Ectodermal cell (in vitro differentiated cells): Measurements from ENCODE around the gene RELT.

Experiments
- H3K27ac ChIP-seq: 2 replicates; pipeline ENCODE4 v1.7.0; 2013; ENCODE audit warnings: mild to moderate bottlenecking, low read depth, low read length; ENCODE audit not compliant: insufficient read depth, poor library complexity, severe bottlenecking
- H3K27me3 ChIP-seq: 2 replicates; pipeline ENCODE4 v1.7.0; 2013; ENCODE audit warnings: mild to moderate bottlenecking, low read length; ENCODE audit not compliant: insufficient read depth, control insufficient read depth, poor library complexity, severe bottlenecking
- H3K36me3 ChIP-seq: one replicate; pipeline ENCODE4 v1.7.0; 2013; ENCODE audit warnings: low read length; ENCODE audit not compliant: control insufficient read depth, insufficient read depth
- H3K4me1 ChIP-seq: one replicate; pipeline ENCODE4 v1.7.0; 2013; ENCODE audit warnings: low read length; ENCODE audit not compliant: control insufficient read depth, insufficient read depth
- H3K4me3 ChIP-seq: 2 replicates; pipeline ENCODE4 v1.7.0; 2013; ENCODE audit warnings: low read depth, low read length, control low read depth; ENCODE audit not compliant: insufficient read depth
- H3K9me3 ChIP-seq: 2 replicates; pipeline ENCODE4 v1.7.0; 2013; ENCODE audit warnings: mild to moderate bottlenecking, low read length, moderate library complexity; ENCODE audit not compliant: control insufficient read depth
- WGBS, 2 experiments: methylation state at CpG; one replicate each; pipeline ENCODE4 v1.1.7; 2013; ENCODE audit warnings: missing lambda C conversion rate in 2 of 2; 5-methylcytosine and 5-hydroxymethylcytosine counted together

RELT gene

DNA sequence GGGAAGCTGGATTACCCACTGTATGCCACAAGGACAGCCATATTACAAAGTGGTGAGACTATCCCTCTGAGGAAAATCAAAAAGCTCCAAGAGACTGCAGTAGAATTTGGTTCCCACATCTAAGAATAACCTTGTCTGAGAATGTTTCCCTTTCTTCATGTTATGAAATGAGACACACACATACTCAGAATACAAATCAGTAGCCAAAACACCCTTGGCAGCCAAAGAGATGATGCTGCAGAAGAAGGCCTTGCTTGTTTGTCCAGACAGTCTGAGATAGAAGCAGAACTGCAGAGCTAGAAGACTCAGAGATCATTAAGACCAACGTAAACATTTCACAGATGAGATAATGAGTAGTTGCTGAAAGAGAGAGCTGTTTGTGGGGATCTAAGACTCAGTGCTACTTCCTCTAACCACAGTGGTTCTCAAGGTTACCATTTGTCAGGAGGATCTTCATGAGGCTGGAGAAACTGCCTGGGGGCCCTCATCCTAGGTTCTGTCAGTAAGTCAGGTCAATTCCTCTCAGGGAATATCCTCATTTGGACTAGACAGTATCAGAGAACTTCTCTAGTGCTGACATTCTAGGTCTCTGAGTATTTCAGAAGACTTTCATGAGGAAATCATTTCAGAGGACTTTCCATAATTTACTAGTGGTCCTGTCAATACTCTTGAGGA is 38.9 kb downstream of the RELT start:
- 88 to 96% methylated on average over 1 of the region's 1 CpG for WGBS, 2 experiments
- H3K9me3 ChIP-seq: no peaks in the 10 kb centered on the region
- H3K27ac ChIP-seq: no peak overlapping the region
- H3K27me3 ChIP-seq: no peaks in the 10 kb centered on the region
- H3K4me3 ChIP-seq: no peak overlapping the region
- H3K36me3 ChIP-seq: no peaks in the 10 kb centered on the region
- no peaks in the 10 kb centered on the region for H3K4me1 ChIP-seq

DNA sequence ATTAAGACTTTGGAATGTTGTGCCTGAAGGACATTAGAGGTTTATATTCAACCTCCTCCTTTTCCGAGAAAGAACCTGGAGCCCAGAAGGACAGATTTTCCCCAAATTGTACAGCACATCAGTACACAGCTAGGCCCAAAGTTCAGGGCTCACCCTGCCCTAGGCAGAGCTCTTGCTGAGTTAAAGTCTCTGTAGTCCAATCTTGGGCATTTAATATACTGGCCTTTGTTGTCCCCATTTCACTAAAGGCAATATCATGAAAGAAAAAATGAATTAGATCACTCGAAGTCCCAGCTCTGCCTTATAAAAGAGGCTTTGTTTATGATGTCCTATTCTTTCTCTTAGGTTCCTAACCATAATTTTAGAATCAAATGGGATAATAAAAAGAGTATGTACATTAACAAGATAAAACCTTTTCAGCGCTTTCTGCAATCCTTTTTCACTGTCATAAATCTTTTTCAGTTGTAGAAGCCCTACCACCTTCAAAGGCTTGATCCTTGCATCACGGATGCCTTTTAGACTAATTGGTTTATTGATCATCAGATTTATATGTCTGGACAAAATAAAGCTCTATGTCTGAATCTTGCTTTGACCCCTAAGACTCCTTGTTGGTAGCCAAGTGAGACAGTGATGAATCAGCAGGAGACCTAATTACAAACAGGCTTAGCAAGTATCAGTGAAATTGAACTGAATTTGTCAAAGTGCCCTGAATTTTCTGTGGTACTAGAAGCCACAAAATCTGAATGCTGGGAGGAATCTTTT is 39.8 kb downstream of the RELT start:
- no peaks in the 10 kb centered on the region for H3K27me3 ChIP-seq
- H3K27ac ChIP-seq: no peak overlapping the region
- H3K36me3 ChIP-seq: no peaks in the 10 kb centered on the region
- no peak overlapping the region for H3K4me3 ChIP-seq
- whole genome bisulfite sequencing, 2 experiments: 93 to 100% methylated on average over 3 to 4 of the region's 4 CpGs
- H3K4me1 ChIP-seq: no peaks in the 10 kb centered on the region
- no peaks in the 10 kb centered on the region for H3K9me3 ChIP-seq

GRCh38 chr11:73416786-73417185 is 40.6 kb downstream of the RELT start:
- no peak overlapping the region for H3K27ac ChIP-seq
- WGBS, 2 experiments: 93 to 94% methylated on average over 2 of the region's 2 CpGs

DNA sequence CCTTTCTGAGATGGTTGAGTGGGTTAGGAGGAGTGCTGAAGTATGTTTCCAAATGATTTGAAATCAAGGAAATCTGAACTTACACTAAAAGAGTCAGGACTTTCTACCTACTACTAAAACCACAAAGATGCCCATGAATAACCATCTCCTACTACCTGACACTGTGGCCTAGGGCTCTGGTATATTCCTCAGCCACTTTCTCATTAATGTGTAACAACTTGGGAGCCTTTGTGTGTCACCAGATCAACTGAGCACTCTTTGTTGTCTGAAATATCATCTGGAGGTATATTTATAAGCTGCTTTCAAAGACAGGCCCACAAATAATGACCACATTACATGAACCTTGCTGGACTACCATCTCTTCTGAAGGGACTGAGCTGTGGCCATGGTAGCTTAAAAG is 43.9 kb downstream of the RELT start:
- Histone ChIP-seq H3K36me3 (no peaks in the 10 kb centered on the region), H3K27ac (no peak overlapping the region), H3K27me3 (no peaks in the 10 kb centered on the region), H3K4me3 (no peak overlapping the region), H3K9me3 (no peaks in the 10 kb centered on the region), H3K4me1 (no peaks in the 10 kb centered on the region)

More at GRCh38 chr11:73416786-73417185, 40.6 kb downstream of the RELT start:
- no peaks in the 10 kb centered on the region for H3K36me3 ChIP-seq
- H3K27me3 ChIP-seq: no peaks in the 10 kb centered on the region
- no peak overlapping the region for H3K4me3 ChIP-seq
- H3K4me1 ChIP-seq: no peaks in the 10 kb centered on the region
- no peaks in the 10 kb centered on the region for H3K9me3 ChIP-seq

DNA sequence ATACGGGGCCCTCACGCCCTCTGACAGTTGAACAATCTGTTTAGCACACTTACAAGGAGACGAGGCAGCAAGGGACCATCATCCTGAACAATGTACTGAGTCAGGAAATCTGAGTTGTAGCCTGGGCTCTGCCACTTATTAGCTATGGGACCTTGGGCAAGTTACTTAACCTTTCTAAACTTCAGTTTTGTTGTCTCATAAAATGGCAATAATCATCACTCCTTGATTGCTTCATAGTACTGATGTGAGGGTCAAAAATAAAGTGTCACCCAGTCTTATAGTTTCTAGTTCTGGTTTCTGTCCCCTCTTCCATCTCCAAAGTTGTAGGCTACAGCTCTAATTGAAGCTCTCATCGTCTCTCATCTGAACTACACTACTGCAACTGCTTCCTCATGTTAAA is 46.7 kb downstream of the RELT start:
- Histone ChIP-seq H3K27me3 (no peaks in the 10 kb centered on the region), H3K36me3 (no peaks in the 10 kb centered on the region), H3K4me1 (no peaks in the 10 kb centered on the region), H3K4me3 (no peak overlapping the region), H3K9me3 (no peaks in the 10 kb centered on the region), H3K27ac (no peak overlapping the region)
- 90 to 96% methylated on average over 4 of the region's 4 CpGs for WGBS, 2 experiments

DNA sequence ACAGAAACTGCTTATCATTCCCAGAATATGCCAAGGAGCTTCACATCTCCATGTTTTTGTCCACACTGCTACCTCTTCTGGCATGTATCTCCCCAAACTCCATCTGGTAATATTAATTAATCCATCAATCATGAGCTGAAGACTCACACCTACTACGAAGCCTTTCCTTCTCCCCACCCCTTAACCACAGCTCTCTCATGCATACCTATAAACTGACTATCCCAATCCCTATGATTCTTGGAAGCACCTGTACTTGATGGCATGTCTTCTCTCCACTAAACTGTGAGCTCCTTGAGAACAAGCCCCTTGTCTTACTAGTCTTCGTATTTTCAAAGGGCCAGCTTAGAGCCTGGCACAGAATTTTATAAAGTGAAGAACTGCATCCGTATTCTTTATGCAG is 47.3 kb downstream of the RELT start:
- Histone ChIP-seq H3K4me3 (no peak overlapping the region), H3K27ac (no peak overlapping the region), H3K9me3 (no peaks in the 10 kb centered on the region), H3K27me3 (no peaks in the 10 kb centered on the region), H3K36me3 (no peaks in the 10 kb centered on the region), H3K4me1 (no peaks in the 10 kb centered on the region)
- WGBS, 2 experiments: 95 to 97% methylated on average over 3 of the region's 3 CpGs

GRCh38 chr11:73425108-73425507 is 48.9 kb downstream of the RELT start:
- H3K4me1 ChIP-seq: peaks cover 6% of the 10 kb centered on the region
- no peaks in the 10 kb centered on the region for H3K36me3 ChIP-seq
- H3K27me3 ChIP-seq: no peaks in the 10 kb centered on the region
- no peak overlapping the region for H3K4me3 ChIP-seq
- H3K27ac ChIP-seq: no peak overlapping the region
- WGBS, 2 experiments: 90 to 97% methylated on average over 1 of the region's 1 CpG
- no peaks in the 10 kb centered on the region for H3K9me3 ChIP-seq

GRCh38 chr11:73426219-73426850 is 50.1 kb downstream of the RELT start:
- H3K36me3 ChIP-seq: no peaks in the 10 kb centered on the region
- H3K4me3 ChIP-seq: no peak overlapping the region
- H3K4me1 ChIP-seq: peaks cover 6% of the 10 kb centered on the region
- H3K27me3 ChIP-seq: no peaks in the 10 kb centered on the region
- no peaks in the 10 kb centered on the region for H3K9me3 ChIP-seq
- no peak overlapping the region for H3K27ac ChIP-seq
- WGBS, 2 experiments: 82 to 95% methylated on average over 2 of the region's 2 CpGs

- H3K9me3 ChIP-seq: no peaks in the 10 kb centered on the region
- no peak overlapping the region for H3K27ac ChIP-seq
- no peaks in the 10 kb centered on the region for H3K27me3 ChIP-seq
- peaks cover 6% of the 10 kb centered on the region for H3K4me1 ChIP-seq
- no peak overlapping the region for H3K4me3 ChIP-seq
- H3K36me3 ChIP-seq: no peaks in the 10 kb centered on the region
These were observed 52.0 kb downstream of the RELT start for GRCh38 chr11:73428227-73428626.

- Histone ChIP-seq H3K27me3 (no peaks in the 10 kb centered on the region), H3K4me3 (no peak overlapping the region), H3K27ac (no peak overlapping the region), H3K4me1 (peaks cover 6% of the 10 kb centered on the region), H3K36me3 (no peaks in the 10 kb centered on the region), H3K9me3 (no peaks in the 10 kb centered on the region)
These were observed 52.5 kb downstream of the RELT start for GRCh38 chr11:73428699-73429098.
